Astrocyte (in vitro differentiated cells and primary cell): Measurements from ENCODE around the gene REEP3. TPM values are rescaled to one million over a fixed set of nuclear protein-coding genes. Genes with fewer than 3 reads are reported as not detected.

Experiments used
- DNase-seq: peaks from one replicate; pipeline ENCODE4 v3.0.0-alpha.2; 2010; ENCODE audit warnings: low read depth
- FAIRE-seq: peaks from 2 replicates; lab custom pipeline; 2011; peaks lifted over from hg19 to GRCh38; lab: Jason Lieb, UNC
- H2AFZ ChIP-seq: 2 replicates; pipeline ENCODE4 v1.6.0; 2012; ENCODE audit warnings: low read depth, low read length, inconsistent platforms
- H3K27ac ChIP-seq: 2 replicates; pipeline ENCODE4 v1.5.1; 2011; ENCODE audit warnings: low read depth, low read length, inconsistent platforms
- H3K27me3 ChIP-seq: 2 replicates; pipeline ENCODE4 v1.6.0; 2011; ENCODE audit warnings: low read length, inconsistent platforms; ENCODE audit not compliant: insufficient read depth
- H3K36me3 ChIP-seq: 2 replicates; pipeline ENCODE4 v1.5.1; 2011; ENCODE audit warnings: low read length, inconsistent platforms; ENCODE audit not compliant: insufficient read depth
- H3K4me1 ChIP-seq: 2 replicates; pipeline ENCODE4 v1.5.1; 2011; ENCODE audit warnings: low read length, inconsistent platforms; ENCODE audit not compliant: insufficient read depth
- H3K4me2 ChIP-seq: 2 replicates; pipeline ENCODE4 v1.6.0; 2012; ENCODE audit warnings: low read length, inconsistent platforms
- H3K4me3 ChIP-seq: 2 replicates; pipeline ENCODE4 v1.5.1; 2011; ENCODE audit warnings: low read depth, mild to moderate bottlenecking, low read length, inconsistent platforms; ENCODE audit not compliant: insufficient read depth
- H3K79me2 ChIP-seq: 2 replicates; pipeline ENCODE4 v1.6.0; 2012; ENCODE audit warnings: mild to moderate bottlenecking, low read length, inconsistent platforms; ENCODE audit not compliant: insufficient read depth
- H3K9ac ChIP-seq: 2 replicates; pipeline ENCODE4 v1.6.0; 2012; ENCODE audit warnings: mild to moderate bottlenecking, low read length, inconsistent platforms
- H3K9me3 ChIP-seq: 2 replicates; pipeline ENCODE4 v1.5.1; 2012; ENCODE audit warnings: low read depth, mild to moderate bottlenecking, low read length, inconsistent platforms; ENCODE audit not compliant: insufficient read depth
- H4K20me1 ChIP-seq: 2 replicates; pipeline ENCODE4 v1.6.0; 2012; ENCODE audit warnings: low read length, inconsistent platforms; ENCODE audit not compliant: insufficient read depth
- H3K27ac Mint-ChIP-seq: one replicate; pipeline ENCODE4 v1.8.0; 2021; ENCODE audit warnings: mild to moderate bottlenecking, mixed read lengths; ENCODE audit not compliant: unreplicated experiment
- H3K27me3 Mint-ChIP-seq: one replicate; pipeline ENCODE4 v1.8.0; 2021; ENCODE audit warnings: low read depth, mixed read lengths; ENCODE audit not compliant: unreplicated experiment
- H3K36me3 Mint-ChIP-seq: one replicate; pipeline ENCODE4 v1.8.0; 2021; ENCODE audit warnings: low read depth, mixed read lengths; ENCODE audit not compliant: unreplicated experiment
- H3K4me1 Mint-ChIP-seq: one replicate; pipeline ENCODE4 v1.8.0; 2021; ENCODE audit warnings: low read depth, mixed read lengths; ENCODE audit not compliant: unreplicated experiment
- H3K4me3 Mint-ChIP-seq: one replicate; pipeline ENCODE4 v1.8.0; 2021; ENCODE audit warnings: mild to moderate bottlenecking, moderate library complexity, mixed read lengths; ENCODE audit not compliant: unreplicated experiment
- H3K9me3 Mint-ChIP-seq: one replicate; pipeline ENCODE4 v1.8.0; 2021; ENCODE audit warnings: mild to moderate bottlenecking, mixed read lengths; ENCODE audit not compliant: unreplicated experiment
- EZH2 ChIP-seq: IDR thresholded peaks from 2 replicates; pipeline ENCODE4 v1.6.1; 2012; ENCODE audit warnings: mild to moderate bottlenecking, low read length, inconsistent platforms; ENCODE audit not compliant: insufficient read depth
- total RNA-seq: library from RNA; stranded (reverse); gene quantifications from 2 replicates; pipeline ENCODE4 v1.2.1, GENCODE V29; 2021
- TF ChIP-seq, protein P1 (sequence below): IDR thresholded peaks from 2 replicates; pipeline ENCODE4 v1.5.1; 2011; ENCODE audit warnings: low read depth, mild to moderate bottlenecking, inconsistent platforms, low read length, moderate library complexity; ENCODE audit not compliant: insufficient read depth

REEP3 gene
- total RNA-seq, 1 donor from 2014 or later, result 44.6 TPM

DNA sequence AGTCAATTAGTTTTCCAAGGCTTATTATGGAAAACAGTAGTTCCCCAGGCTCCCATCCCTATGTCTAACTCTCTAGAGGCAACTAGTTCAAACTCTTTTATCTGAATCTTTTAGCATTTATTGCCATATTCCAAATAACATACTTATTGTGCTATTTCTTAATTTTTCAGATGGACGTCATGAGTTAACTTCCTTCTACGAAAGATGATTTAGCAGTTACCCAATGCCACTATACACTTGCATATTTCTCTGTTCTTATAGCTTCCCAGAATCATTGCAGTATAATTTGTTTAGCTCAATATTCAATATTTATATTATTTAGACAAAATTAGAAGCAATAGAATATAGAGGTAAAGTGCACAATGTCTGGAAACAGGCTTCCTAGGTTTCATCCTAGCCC lies 52.8 kb downstream of the REEP3 start:
- FAIRE-seq (no peak), DNase-seq (no peak)
- no peak overlapping the region for H3K4me2 ChIP-seq
- H3K79me2 ChIP-seq, result peaks cover 13% of the 10 kb centered on the region
- H3K36me3 ChIP-seq, result no peaks in the 10 kb centered on the region
- peaks cover 1% of the 10 kb centered on the region for H3K9me3 Mint-ChIP-seq
- no peaks in the 10 kb centered on the region for H3K36me3 Mint-ChIP-seq
- no peaks in the 10 kb centered on the region for H3K27me3 Mint-ChIP-seq
- no peak overlapping the region for H3K9ac ChIP-seq
- TF ChIP-seq, protein P1, sequence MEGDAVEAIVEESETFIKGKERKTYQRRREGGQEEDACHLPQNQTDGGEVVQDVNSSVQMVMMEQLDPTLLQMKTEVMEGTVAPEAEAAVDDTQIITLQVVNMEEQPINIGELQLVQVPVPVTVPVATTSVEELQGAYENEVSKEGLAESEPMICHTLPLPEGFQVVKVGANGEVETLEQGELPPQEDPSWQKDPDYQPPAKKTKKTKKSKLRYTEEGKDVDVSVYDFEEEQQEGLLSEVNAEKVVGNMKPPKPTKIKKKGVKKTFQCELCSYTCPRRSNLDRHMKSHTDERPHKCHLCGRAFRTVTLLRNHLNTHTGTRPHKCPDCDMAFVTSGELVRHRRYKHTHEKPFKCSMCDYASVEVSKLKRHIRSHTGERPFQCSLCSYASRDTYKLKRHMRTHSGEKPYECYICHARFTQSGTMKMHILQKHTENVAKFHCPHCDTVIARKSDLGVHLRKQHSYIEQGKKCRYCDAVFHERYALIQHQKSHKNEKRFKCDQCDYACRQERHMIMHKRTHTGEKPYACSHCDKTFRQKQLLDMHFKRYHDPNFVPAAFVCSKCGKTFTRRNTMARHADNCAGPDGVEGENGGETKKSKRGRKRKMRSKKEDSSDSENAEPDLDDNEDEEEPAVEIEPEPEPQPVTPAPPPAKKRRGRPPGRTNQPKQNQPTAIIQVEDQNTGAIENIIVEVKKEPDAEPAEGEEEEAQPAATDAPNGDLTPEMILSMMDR, result no peak
- TF ChIP-seq EZH2, result no peak
- H4K20me1 ChIP-seq, result no peaks in the 10 kb centered on the region
- H3K27me3 ChIP-seq, result no peaks in the 10 kb centered on the region
- peaks cover 13% of the 10 kb centered on the region for H3K4me1 ChIP-seq
- H3K27ac ChIP-seq, result no peak overlapping the region
- H3K4me1 Mint-ChIP-seq, result no peaks in the 10 kb centered on the region
- no peaks in the 10 kb centered on the region for H3K9me3 ChIP-seq
- H3K27ac Mint-ChIP-seq, result no peak overlapping the region
- no peak overlapping the region for H3K4me3 ChIP-seq
- no peak overlapping the region for H2AFZ ChIP-seq
- no peak overlapping the region for H3K4me3 Mint-ChIP-seq

DNA sequence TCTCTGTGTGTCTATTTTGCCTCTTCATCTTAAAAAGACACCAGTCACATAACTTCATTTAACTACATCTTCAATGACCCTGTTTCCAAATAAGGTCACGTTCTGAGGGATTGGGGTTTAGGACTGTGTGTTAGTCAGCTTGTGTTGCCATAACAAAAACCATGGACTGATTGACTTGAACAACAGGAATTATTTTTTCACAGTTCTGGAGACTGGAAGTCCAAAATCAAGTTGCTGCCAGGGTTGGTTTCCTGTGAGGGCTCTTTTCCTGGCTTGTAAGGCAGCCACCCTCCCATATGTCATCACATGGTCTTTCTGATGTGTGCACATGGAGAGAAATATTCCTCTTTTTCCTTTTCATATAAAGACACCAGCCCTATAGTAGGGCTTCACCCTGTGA lies 55.3 kb downstream of the REEP3 start:
- Mint-ChIP-seq H3K4me1 (no peaks in the 10 kb centered on the region), H3K36me3 (no peaks in the 10 kb centered on the region), H3K27ac (no peak overlapping the region), H3K27me3 (no peaks in the 10 kb centered on the region), H3K4me3 (no peak overlapping the region), H3K9me3 (peaks cover 1% of the 10 kb centered on the region)
- no peak overlapping the region for H3K27ac ChIP-seq
- H3K4me3 ChIP-seq, result no peak overlapping the region
- TF ChIP-seq EZH2, result no peak
- TF ChIP-seq, protein P1, result no peak
- no peak overlapping the region for H2AFZ ChIP-seq
- H4K20me1 ChIP-seq, result no peaks in the 10 kb centered on the region
- H3K9me3 ChIP-seq, result no peaks in the 10 kb centered on the region
- no peak overlapping the region for H3K9ac ChIP-seq
- H3K4me1 ChIP-seq, result peaks cover 16% of the 10 kb centered on the region
- DNase-seq (no peak), FAIRE-seq (no peak)
- H3K4me2 ChIP-seq, result no peak overlapping the region
- no peaks in the 10 kb centered on the region for H3K36me3 ChIP-seq
- H3K27me3 ChIP-seq, result no peaks in the 10 kb centered on the region
- peaks cover 13% of the 10 kb centered on the region for H3K79me2 ChIP-seq

DNA sequence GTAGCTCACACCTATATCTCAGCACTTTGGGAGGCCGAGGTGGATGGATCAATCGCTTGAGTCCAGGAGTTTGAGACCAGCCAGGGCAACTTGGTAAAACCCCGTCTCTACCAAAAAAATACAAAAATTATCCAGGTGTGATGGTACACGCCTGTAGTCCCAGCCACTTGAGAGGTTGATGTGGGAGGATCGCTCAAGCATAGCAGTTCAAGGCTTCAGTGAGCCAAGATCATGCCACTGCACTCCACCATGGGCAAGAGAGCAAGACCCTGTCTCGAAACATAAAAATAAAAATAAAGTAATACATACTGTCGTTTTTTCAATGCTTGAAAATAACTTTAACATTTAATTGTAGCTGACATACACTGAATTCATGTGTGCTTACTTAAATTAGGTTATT lies 57.3 kb downstream of the REEP3 start:
- no peak overlapping the region for H2AFZ ChIP-seq
- H4K20me1 ChIP-seq, result no peaks in the 10 kb centered on the region
- peaks cover 8% of the 10 kb centered on the region for H3K4me1 ChIP-seq
- H3K36me3 ChIP-seq, result no peaks in the 10 kb centered on the region
- no peaks in the 10 kb centered on the region for H3K4me1 Mint-ChIP-seq
- TF ChIP-seq EZH2, result no peak
- H3K4me3 ChIP-seq, result no peak overlapping the region
- no peaks in the 10 kb centered on the region for H3K36me3 Mint-ChIP-seq
- H3K9ac ChIP-seq, result no peak overlapping the region
- no peak overlapping the region for H3K27ac Mint-ChIP-seq
- H3K27ac ChIP-seq, result no peak overlapping the region
- H3K9me3 ChIP-seq, result no peaks in the 10 kb centered on the region
- peaks cover 1% of the 10 kb centered on the region for H3K9me3 Mint-ChIP-seq
- DNase-seq, result no peak
- peaks cover 15% of the 10 kb centered on the region for H3K79me2 ChIP-seq
- FAIRE-seq, result no peak
- no peaks in the 10 kb centered on the region for H3K27me3 ChIP-seq
- H3K27me3 Mint-ChIP-seq, result no peaks in the 10 kb centered on the region
- no peak overlapping the region for H3K4me2 ChIP-seq
- no peak overlapping the region for H3K4me3 Mint-ChIP-seq
